ENCODE data around the gene AQP10.
"Not testable (repeated sequence)": the region's sequence is repeated elsewhere in the genome, so short reads cannot be mapped to it uniquely, and the experiment has no call there.

GRCh38 chr1:154312229-154313065 lies 8.4 kb upstream of the AQP10 start:
- not testable (repeated sequence) for TF ChIP-seq CTCF (optimal IDR thresholded peaks at IDR 0.05 in 1 of 3, IDR thresholded peaks at IDR 0.05 in 1 of 3, conservative IDR thresholded peaks at IDR 0.05 in 1 of 3; ENCODE audit: extremely low read depth in 1 of 3, insufficient read depth in 2 of 3, low read length in 3 of 3); EZH2 (IDR thresholded peaks at IDR 0.05; ENCODE audit: low read length)

Data from keratinocyte (primary cell).